Breast epithelium (tissue), 4 donors: Measurements from ENCODE around the gene WNT6. TPM values are rescaled to one million over a fixed set of nuclear protein-coding genes. Genes with fewer than 3 reads are reported as not detected.
A peak's percentile ranks its signal among the peaks of the same experiment; 100 is the strongest.

Source experiments
- DNase-seq, 2 donors: peaks; one replicate each; pipeline ENCODE4 v3.0.0-alpha.2; 2019; ENCODE audit warnings: low spot score in 2 of 2
- H3K27ac ChIP-seq, 2 donors: fragments of 200-600 bp; sonication (generic) in 1 of 2; one replicate each; pipeline ENCODE4 v1.5.1; 2016 to 2019; ENCODE audit warnings: mild to moderate bottlenecking in 1 of 2
- H3K27me3 ChIP-seq, 2 donors: fragments of 200-600 bp; sonication (generic) in 1 of 2; one replicate each; pipeline versions ENCODE4 v1.5.1 to v1.6.0; 2017 to 2019; ENCODE audit warnings: control low read depth in 1 of 2, mild to moderate bottlenecking in 1 of 2
- H3K36me3 ChIP-seq: fragments of 200-600 bp; one replicate; pipeline ENCODE4 v1.5.1; 2019
- H3K4me1 ChIP-seq, 2 donors: fragments of 200-600 bp; sonication (generic); one replicate each; pipeline ENCODE4 v1.5.1; 2016 to 2019; ENCODE audit warnings: control low read depth in 1 of 2
- H3K4me3 ChIP-seq, 3 donors: fragments of 200-600 bp; sonication (generic); 1 replicate in 2 of 3; 2 replicates in 1 of 3; pipeline ENCODE4 v1.5.1; 2016 to 2019; ENCODE audit warnings: mild to moderate bottlenecking in 3 of 3, moderate library complexity in 2 of 3
- H3K9me3 ChIP-seq, 2 donors: fragments of 200-600 bp; sonication (generic) in 1 of 2; one replicate each; pipeline ENCODE4 v1.5.1; 2016 to 2019; ENCODE audit warnings: control low read depth in 1 of 2
- CTCF ChIP-seq, 3 donors: fragments of 450-650 bp; IDR thresholded peaks; one replicate each; pipeline ENCODE4 v1.5.1; 2016 to 2017; ENCODE audit warnings: antibody characterized with exemption in 3 of 3, mild to moderate bottlenecking in 3 of 3, moderate library complexity in 3 of 3
- POLR2A ChIP-seq: fragments of 450-650 bp; IDR thresholded peaks from one replicate; pipeline ENCODE4 v1.6.1; 2016; ENCODE audit warnings: antibody characterized with exemption, mild to moderate bottlenecking, moderate library complexity
- POLR2AphosphoS5 ChIP-seq, 3 donors: sonication (generic); formaldehyde crosslinking; IDR thresholded peaks; one replicate each; pipeline ENCODE4 v1.6.1; 2017; ENCODE audit warnings: antibody characterized with exemption in 3 of 3
- intact Hi-C: fragments of 100-400 bp; cut with DNase I; formaldehyde crosslinking; loops from one replicate; pipeline ENCODE4 v1.15.1; 2023; ENCODE audit warnings: low total_unique reads
- total RNA-seq, 3 donors: library from RNA; depleted of rRNA; stranded (reverse); fragments of >200 nt; gene quantifications; one replicate each; pipeline ENCODE4 v1.1.0, GENCODE V29; 2016

WNT6 gene
- total RNA-seq, 3 donors from 2014 or later = 0.48 to 3.3 (median 1.3) TPM

- no peak for DNase-seq
- no peak overlapping the region for H3K27ac ChIP-seq
- intact Hi-C loops = no loop called here
- peaks cover 0 to 38% of the 10 kb centered on the region in 2 donors for H3K27me3 ChIP-seq
- H3K9me3 ChIP-seq = no peaks in the 10 kb centered on the region
- peak overlapping the region in 1 of 3 donors; percentile 66 for H3K4me3 ChIP-seq
- H3K36me3 ChIP-seq = no peaks in the 10 kb centered on the region
- H3K4me1 ChIP-seq = peaks cover 0 to 4% of the 10 kb centered on the region in 2 donors
- TF ChIP-seq POLR2A (no peak), POLR2AphosphoS5 (IDR thresholded peaks at IDR 0.05) (no peak), CTCF (IDR thresholded peaks at IDR 0.05) (no peak)
Observed at GRCh38 chr2:218878926-218879761, 19.5 kb downstream of the WNT6 start.

GRCh38 chr2:218879776-218880101 lies 20.1 kb downstream of the WNT6 start:
- peaks cover 0 to 38% of the 10 kb centered on the region in 2 donors for H3K27me3 ChIP-seq
- intact Hi-C loops = no loop called here

GRCh38 chr2:218880102-218880858 lies 20.7 kb downstream of the WNT6 start, which contains the start of gene WNT10A:
Gene WNT10A, plus strand, starts transcription at chr2:218880852. Its CDS starts 144 bp downstream, at chr2:218880996.
- no peaks in the 10 kb centered on the region for H3K9me3 ChIP-seq
- DNase-seq = no peak
- peaks cover 0 to 38% of the 10 kb centered on the region in 2 donors for H3K27me3 ChIP-seq
- no peaks in the 10 kb centered on the region for H3K36me3 ChIP-seq
- intact Hi-C loops = no loop called here
- TF ChIP-seq POLR2A = no peak
- no peak for TF ChIP-seq POLR2AphosphoS5 (IDR thresholded peaks at IDR 0.05)
- TF ChIP-seq CTCF (IDR thresholded peaks at IDR 0.05) = no peak
- peak within 1 kb of the TSS in 1 of 2 donors; percentile 2 for H3K27ac ChIP-seq
- H3K4me1 ChIP-seq = peaks cover 0 to 4% of the 10 kb centered on the region in 2 donors
- H3K4me3 ChIP-seq = peak within 1 kb of the TSS in 2 of 3 donors; percentile 47 to 66

More at GRCh38 chr2:218879776-218880101, 20.1 kb downstream of the WNT6 start:
- Histone ChIP-seq H3K4me3 (peak overlapping the region in 2 of 3 donors; percentile 47 to 66), H3K36me3 (no peaks in the 10 kb centered on the region), H3K9me3 (no peaks in the 10 kb centered on the region), H3K4me1 (peaks cover 0 to 4% of the 10 kb centered on the region in 2 donors), H3K27ac (no peak overlapping the region)
- no peak for DNase-seq
- TF ChIP-seq POLR2AphosphoS5 (IDR thresholded peaks at IDR 0.05) (no peak), POLR2A (no peak), CTCF (IDR thresholded peaks at IDR 0.05) (no peak)

GRCh38 chr2:218880859-218881594 lies 21.4 kb downstream of the WNT6 start:
- intact Hi-C loops = no loop called here
- H3K27me3 ChIP-seq = peaks cover 0 to 38% of the 10 kb centered on the region in 2 donors
- H3K4me1 ChIP-seq = peaks cover 0 to 4% of the 10 kb centered on the region in 2 donors
- H3K27ac ChIP-seq = peak overlapping the region in 1 of 2 donors; percentile 2
- no peaks in the 10 kb centered on the region for H3K9me3 ChIP-seq
- TF ChIP-seq POLR2AphosphoS5 (IDR thresholded peaks at IDR 0.05) (no peak), POLR2A (no peak), CTCF (IDR thresholded peaks at IDR 0.05) (no peak)
- DNase-seq = no peak
- H3K4me3 ChIP-seq = peak overlapping the region in 2 of 3 donors; percentile 47 to 66
- no peaks in the 10 kb centered on the region for H3K36me3 ChIP-seq
